Germinal center (tissue), 1 donor: ENCODE measurements around the gene BBS5.

Source experiments
- DNase-seq: peaks from one replicate; pipeline ENCODE4 v3.0.0; 2012; ENCODE audit warnings: mixed read lengths, low spot score

BBS5 gene

DNA sequence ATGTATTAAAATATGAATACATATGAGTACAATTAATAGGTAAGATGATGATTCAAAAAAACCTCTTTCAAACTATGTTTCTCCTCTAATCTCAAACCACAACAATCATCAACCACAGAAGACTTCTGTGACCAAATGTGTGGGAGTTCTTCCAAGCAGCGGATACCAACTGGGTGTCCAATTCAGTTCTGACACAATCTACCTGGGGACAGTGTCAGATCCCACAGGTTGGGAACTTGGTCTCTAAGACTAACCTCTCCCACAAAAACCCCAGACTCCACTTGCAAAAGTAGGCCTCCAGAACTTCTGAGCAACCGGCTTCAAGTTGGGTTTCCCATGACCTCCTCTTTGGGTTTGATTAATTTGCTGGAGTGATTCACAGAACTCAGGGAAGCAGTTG is 67.5 kb downstream of the BBS5 start:
- no peak for DNase-seq
